A673 (cell line): ENCODE measurements around the gene IGF1R.

ENCODE experiments used
- EZH2 ChIP-seq: fragments of 200-600 bp; sonication (generic); IDR thresholded peaks from 2 replicates; pipeline ENCODE4 v1.6.1; 2017; ENCODE audit warnings: borderline replicate concordance, low read depth, mild to moderate bottlenecking, mixed read lengths, antibody characterized with exemption, low read length; ENCODE audit not compliant: poor library complexity, severe bottlenecking
- TF ChIP-seq, protein P1 (sequence below): fragments of 300-800, 200-600 bp; sonication (generic); conservative IDR thresholded peaks from 2 replicates; pipeline ENCODE4 v1.5.1; 2017; ENCODE audit warnings: low read depth, mild to moderate bottlenecking, antibody characterized with exemption, low read length, moderate library complexity, mixed read lengths

DNA sequence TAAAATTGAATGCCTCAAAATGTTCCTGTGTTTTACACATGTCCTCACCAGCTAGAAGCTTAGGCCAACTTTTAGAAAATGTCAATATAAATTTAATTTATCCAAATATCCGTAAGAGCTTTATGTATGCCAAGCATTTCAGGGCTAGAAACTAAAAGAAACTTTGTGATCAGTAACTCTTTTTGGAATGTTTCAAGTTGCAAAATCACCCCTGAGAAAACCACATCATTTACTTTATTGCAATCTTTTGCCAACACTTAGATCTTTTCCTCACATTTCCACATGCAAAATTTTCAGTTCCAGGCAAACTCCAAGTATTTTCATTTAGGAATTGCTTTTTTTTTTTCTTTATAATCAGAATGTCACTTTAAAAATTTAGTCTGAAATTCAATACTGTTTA lies 20.1 kb upstream of the IGF1R start:
- TF ChIP-seq, protein P1, sequence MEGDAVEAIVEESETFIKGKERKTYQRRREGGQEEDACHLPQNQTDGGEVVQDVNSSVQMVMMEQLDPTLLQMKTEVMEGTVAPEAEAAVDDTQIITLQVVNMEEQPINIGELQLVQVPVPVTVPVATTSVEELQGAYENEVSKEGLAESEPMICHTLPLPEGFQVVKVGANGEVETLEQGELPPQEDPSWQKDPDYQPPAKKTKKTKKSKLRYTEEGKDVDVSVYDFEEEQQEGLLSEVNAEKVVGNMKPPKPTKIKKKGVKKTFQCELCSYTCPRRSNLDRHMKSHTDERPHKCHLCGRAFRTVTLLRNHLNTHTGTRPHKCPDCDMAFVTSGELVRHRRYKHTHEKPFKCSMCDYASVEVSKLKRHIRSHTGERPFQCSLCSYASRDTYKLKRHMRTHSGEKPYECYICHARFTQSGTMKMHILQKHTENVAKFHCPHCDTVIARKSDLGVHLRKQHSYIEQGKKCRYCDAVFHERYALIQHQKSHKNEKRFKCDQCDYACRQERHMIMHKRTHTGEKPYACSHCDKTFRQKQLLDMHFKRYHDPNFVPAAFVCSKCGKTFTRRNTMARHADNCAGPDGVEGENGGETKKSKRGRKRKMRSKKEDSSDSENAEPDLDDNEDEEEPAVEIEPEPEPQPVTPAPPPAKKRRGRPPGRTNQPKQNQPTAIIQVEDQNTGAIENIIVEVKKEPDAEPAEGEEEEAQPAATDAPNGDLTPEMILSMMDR, result no peak
- TF ChIP-seq EZH2, result no peak
